GM19324 (cell line): ENCODE data around the gene LRRC8B.
"Not testable (repeated sequence)": the region's sequence is repeated elsewhere in the genome, so short reads cannot be mapped to it uniquely, and the experiment has no call there.

Experiments
- ATAC-seq: cut with Tn5 transposase; IDR thresholded peaks from one replicate; pipeline ENCODE4 v1.9.1; 2021; ENCODE audit warnings: mild to moderate bottlenecking, moderate library complexity; ENCODE audit not compliant: unreplicated experiment, low FRiP score

LRRC8B gene

GRCh38 chr1:89578946-89579684 lies 54.5 kb downstream of the LRRC8B start:
- no peak for ATAC-seq

DNA sequence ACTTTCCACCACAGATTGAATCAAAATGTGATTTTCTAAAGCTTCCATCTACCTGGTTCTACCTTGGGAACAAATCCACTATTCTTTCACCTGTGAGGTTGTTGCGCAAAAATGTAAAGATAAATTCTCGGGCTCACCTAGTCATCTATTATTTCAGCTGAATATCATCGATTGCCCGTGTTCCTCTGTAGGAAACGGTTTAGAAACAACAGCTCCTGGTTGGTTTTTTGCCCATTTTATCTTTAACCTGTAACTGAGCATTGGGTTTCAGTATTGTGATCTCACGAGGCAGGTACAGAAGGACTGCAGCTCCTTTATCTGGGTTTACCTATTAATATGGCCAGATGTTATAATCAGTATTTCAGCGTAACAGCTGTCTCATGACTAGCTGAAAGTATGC lies 55.4 kb downstream of the LRRC8B start:
- no peak for ATAC-seq

GRCh38 chr1:89581859-89582258 lies 57.2 kb downstream of the LRRC8B start:
- no peak for ATAC-seq

DNA sequence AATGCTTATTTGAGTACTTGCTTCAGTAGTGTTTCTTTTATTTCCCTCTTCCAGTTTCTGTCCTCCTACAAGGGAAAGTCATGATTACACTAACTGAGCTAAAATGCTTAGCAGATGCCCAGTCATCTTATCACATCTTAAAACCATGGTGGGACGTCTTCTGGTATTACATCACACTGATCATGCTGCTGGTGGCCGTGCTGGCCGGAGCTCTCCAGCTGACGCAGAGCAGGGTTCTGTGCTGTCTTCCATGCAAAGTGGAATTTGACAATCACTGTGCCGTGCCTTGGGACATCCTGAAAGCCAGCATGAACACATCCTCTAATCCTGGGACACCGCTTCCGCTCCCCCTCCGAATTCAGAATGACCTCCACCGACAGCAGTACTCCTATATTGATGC lies 57.9 kb downstream of the LRRC8B start:
- no peak for ATAC-seq

- no peak for ATAC-seq
These were observed 59.6 kb downstream of the LRRC8B start for GRCh38 chr1:89584211-89584610.

- no peak for ATAC-seq
These were observed 60.2 kb downstream of the LRRC8B start for GRCh38 chr1:89584781-89585180.

DNA sequence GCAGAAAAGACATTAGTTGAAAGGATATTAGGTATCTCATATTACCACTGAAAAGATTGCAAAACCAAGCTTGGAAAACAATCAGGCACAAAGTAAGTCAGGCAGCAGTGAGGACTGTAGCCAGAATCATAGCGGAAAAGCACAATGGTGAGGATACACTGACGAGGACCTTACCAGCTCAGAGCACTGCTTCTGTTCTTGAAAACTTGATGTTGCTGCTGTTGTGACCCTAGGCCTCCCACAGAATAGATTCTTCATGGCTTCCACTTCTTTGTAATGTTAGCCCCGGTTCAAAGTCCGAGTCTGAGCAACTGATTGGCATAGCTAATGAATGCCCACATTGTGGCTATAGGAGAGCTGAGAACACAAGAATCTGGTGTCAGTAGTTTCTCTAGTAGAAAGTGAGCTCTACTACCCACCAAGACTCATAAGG lies 63.1 kb downstream of the LRRC8B start:
- no peak for ATAC-seq

- ATAC-seq = no peak
These were observed 63.9 kb downstream of the LRRC8B start for GRCh38 chr1:89588480-89588879.

DNA sequence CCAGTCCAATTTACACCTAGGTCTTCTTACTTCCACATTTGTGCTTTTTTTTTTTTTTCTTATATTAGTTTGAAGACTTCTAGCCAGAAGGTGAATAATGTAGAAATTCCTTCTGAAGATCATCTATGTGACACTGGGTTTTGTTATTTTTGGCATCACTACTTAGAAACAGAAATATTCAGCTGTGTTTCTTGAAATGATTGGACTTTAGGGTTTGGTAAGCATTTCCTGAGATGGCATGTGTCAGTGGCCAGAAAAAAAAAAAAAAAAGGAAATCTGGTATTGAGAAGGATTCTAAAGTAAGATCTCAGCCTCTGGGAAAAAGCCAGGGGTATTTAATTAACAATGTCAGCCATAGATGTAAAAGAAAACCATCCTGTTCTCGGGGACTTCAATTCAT lies 64.9 kb downstream of the LRRC8B start:
- no peak for ATAC-seq

DNA sequence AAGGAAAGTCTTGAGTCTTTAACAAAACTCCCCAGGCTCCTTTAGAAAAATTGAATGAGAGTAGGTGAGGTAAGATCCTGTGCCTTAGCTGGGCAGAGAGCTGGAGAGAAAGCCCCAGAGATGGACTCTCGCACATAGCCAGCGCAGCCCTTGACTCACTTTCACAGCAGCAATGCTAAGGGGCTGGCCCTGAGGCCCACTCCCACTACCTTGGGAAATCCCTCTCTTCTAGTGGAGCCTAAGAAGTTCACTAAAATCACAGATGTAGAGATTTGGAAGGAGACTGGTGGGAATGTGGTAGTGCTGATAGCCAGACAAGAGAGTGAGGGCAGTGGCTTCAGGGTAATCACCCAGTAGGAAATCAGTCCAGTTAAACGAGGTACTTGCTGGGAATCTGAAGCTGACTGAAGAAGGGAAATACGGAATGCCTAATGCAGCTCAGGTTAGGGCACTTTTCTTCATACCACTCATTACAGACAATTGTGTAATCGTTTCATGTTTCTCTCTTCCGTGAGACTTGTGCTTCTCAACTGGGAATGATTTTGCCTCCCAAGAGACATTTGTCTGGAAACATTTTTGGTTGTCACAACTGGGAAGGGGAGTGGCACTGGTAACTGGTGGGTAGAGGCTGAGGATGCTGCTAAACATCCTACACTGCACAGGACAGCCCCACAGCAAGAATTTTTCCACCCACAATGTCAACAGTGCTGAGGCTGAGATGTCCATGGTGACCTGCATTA lies 65.9 kb downstream of the LRRC8B start:
- no peak for ATAC-seq

- ATAC-seq = not testable (repeated sequence)
These were observed 68.3 kb downstream of the LRRC8B start for GRCh38 chr1:89592861-89593302.

- no peak for ATAC-seq
These were observed 69.6 kb downstream of the LRRC8B start for GRCh38 chr1:89594096-89594740.

GRCh38 chr1:89596698-89597097 lies 72.1 kb downstream of the LRRC8B start:
- ATAC-seq = no peak

DNA sequence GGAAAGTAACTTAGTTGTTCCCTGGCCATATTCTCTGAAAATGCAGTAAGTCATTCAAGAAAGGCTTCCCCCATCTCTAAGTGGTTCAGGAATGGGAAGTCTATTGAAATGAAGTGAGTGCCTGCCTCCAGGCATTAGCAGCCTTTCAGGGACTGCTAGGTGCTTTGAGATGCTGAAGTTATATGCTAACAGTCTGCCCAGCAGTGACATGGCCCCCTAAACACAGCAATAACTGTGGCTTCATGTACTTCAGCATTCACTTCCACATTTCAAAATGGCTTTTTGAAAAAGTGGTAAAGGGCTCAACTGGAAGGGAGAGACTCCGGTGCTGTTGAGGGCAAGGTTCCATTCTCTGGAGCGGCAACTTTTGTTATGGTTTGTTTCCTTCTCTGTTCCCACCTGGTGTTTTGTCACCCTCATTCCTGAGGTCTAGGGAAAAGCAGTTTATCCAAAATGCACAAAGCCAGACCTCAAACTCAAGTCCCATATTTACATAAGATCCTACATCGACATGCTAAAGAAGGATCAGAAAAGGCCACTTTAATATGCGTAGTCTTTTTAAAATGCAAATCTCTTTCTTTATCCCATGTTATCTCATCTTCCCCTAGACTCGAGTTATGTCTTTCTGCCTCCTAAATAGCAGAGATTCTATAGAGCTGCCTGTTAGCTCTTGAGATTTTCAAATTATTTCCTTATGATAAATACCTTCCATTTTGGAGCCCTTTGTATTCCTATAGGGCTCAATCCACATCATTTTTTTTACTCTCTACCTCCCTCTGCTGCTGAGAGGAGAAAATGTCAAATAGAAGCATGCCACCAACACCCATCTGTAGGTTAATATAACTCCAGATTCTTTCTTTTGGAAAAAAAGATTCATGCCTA lies 74.1 kb downstream of the LRRC8B start:
- ATAC-seq = no peak

GRCh38 chr1:89599332-89599630 lies 74.7 kb downstream of the LRRC8B start:
- ATAC-seq = no peak

- ATAC-seq = no peak
These were observed 76.0 kb downstream of the LRRC8B start for GRCh38 chr1:89600451-89601224.

- no peak for ATAC-seq
These were observed 78.3 kb downstream of the LRRC8B start for GRCh38 chr1:89602871-89603404.

DNA sequence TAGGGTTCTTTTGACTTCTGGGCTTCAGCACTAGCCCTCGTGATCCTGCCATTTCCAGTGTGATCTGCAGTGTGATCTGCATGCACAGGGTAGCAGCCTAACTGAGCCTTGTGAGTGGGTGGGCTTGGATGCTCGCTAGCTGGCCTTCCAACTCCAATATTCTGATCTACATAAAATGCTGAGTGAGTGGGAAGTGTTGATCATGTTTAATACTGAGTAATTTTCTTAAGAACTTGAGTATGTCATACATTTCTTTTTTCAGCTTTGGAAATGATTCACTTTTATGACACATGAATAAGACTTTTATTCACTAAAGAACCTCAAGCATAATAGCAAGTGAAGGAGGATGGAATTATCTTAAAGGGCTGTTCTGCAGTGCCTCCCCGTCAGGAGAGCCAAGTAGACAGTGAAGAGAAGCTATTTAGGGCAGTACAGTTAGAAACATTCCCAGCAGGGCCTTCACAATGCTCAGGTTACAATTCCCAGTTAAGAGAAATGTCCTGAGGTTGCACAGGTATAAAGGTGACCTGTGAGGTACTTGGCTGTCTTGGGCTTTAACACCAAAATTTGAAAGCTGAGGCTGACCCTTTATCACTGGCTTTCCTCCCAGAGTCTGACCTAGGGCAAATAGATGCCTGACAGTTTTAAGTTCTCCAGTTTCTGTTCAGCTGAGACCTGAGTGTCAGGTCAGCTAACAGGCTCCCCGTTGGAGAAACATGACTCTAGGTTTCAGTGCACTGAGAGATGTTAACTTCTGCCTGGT lies 79.2 kb downstream of the LRRC8B start:
- no peak for ATAC-seq

- ATAC-seq = no peak
These were observed 79.7 kb downstream of the LRRC8B start for GRCh38 chr1:89604414-89604735.
